WTC11 (cell line): Measurements from ENCODE around the gene NEK5.

ENCODE experiments used
- EMX1 ChIP-seq: fragments of 250-450 bp; sonication (Bioruptor Pico); IDR thresholded peaks from 2 replicates; pipeline ENCODE4 v1.8.0; 2021; ENCODE audit warnings: mild to moderate bottlenecking
- FOXK1 ChIP-seq: sonication (generic); formaldehyde crosslinking; IDR thresholded peaks from 2 replicates; pipeline ENCODE4 v1.8.0; 2022; ENCODE audit warnings: mild to moderate bottlenecking, moderate library complexity, missing genetic modification reagents
- GABPB1 ChIP-seq: sonication (generic); formaldehyde crosslinking; IDR thresholded peaks from 2 replicates; pipeline ENCODE4 v1.8.1; 2023; ENCODE audit warnings: mild to moderate bottlenecking, missing genetic modification reagents
- MYBL2 ChIP-seq: sonication (generic); formaldehyde crosslinking; IDR thresholded peaks from 2 replicates; pipeline ENCODE4 v1.8.1; 2023; ENCODE audit warnings: mild to moderate bottlenecking, moderate library complexity, missing genetic modification reagents
- NFYB ChIP-seq: sonication (generic); formaldehyde crosslinking; conservative IDR thresholded peaks from 2 replicates; pipeline ENCODE4 v1.8.0; 2022; ENCODE audit warnings: low read depth, missing genetic modification reagents
- SMAD4 ChIP-seq: sonication (generic); formaldehyde crosslinking; IDR thresholded peaks from 2 replicates; pipeline ENCODE4 v1.8.0; 2022; ENCODE audit warnings: mild to moderate bottlenecking, missing genetic modification reagents
- ZNF121 ChIP-seq: sonication (generic); formaldehyde crosslinking; IDR thresholded peaks from 2 replicates; pipeline ENCODE4 v1.8.0; 2023; ENCODE audit warnings: missing genetic modification reagents
- TF ChIP-seq, protein P1 (sequence below): fragments of 200-600 bp; IDR thresholded peaks from 2 replicates; pipeline ENCODE4 v1.8.0; 2022; ENCODE audit warnings: antibody characterized with exemption
- TF ChIP-seq, protein P2 (sequence below): sonication (generic); formaldehyde crosslinking; IDR thresholded peaks from 2 replicates; pipeline ENCODE4 v1.8.1; 2022; ENCODE audit warnings: low read depth, missing genetic modification reagents, borderline replicate concordance
- TF ChIP-seq, protein P3 (sequence below): sonication (generic); formaldehyde crosslinking; IDR thresholded peaks from 2 replicates; pipeline ENCODE4 v1.8.0; 2022; ENCODE audit warnings: mild to moderate bottlenecking, missing genetic modification reagents
- TF ChIP-seq, protein P4 (sequence below): sonication (generic); formaldehyde crosslinking; IDR thresholded peaks from 2 replicates; pipeline ENCODE4 v1.8.1; 2023; ENCODE audit warnings: mild to moderate bottlenecking, missing genetic modification reagents, moderate library complexity
- TF ChIP-seq, protein P5 (sequence below): sonication (generic); formaldehyde crosslinking; IDR thresholded peaks from 2 replicates; pipeline ENCODE4 v1.8.0; 2022; ENCODE audit warnings: mild to moderate bottlenecking, missing genetic modification reagents

DNA sequence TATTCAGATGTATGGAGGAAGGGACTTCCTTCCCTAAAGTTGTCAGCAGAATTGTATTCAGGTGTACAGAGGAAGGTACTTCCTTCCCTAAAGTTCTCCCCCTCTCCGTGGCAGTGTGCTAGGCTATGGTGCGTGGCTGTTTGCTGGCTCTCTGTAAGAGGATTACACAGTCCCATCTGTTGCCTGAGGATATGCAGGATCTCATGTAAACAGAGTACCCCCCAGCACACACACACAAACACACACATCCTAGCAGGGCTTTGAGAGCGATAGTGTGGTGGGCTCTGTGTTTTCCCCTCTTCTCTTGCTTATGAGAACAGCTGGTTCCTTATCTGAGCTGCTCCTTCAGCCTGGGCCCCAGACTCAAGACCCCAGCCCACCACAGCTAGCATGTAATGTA, 10.3 kb downstream of the NEK5 start:
- TF ChIP-seq, protein P1, sequence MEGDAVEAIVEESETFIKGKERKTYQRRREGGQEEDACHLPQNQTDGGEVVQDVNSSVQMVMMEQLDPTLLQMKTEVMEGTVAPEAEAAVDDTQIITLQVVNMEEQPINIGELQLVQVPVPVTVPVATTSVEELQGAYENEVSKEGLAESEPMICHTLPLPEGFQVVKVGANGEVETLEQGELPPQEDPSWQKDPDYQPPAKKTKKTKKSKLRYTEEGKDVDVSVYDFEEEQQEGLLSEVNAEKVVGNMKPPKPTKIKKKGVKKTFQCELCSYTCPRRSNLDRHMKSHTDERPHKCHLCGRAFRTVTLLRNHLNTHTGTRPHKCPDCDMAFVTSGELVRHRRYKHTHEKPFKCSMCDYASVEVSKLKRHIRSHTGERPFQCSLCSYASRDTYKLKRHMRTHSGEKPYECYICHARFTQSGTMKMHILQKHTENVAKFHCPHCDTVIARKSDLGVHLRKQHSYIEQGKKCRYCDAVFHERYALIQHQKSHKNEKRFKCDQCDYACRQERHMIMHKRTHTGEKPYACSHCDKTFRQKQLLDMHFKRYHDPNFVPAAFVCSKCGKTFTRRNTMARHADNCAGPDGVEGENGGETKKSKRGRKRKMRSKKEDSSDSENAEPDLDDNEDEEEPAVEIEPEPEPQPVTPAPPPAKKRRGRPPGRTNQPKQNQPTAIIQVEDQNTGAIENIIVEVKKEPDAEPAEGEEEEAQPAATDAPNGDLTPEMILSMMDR: no peak
- TF ChIP-seq ZNF121 (no peak), FOXK1 (CRISPR knock-in tag) (no peak), EMX1 (CRISPR knock-in tag) (no peak), SMAD4 (CRISPR knock-in tag) (no peak), NFYB (CRISPR knock-in tag) (no peak), MYBL2 (no peak), GABPB1 (CRISPR knock-in tag) (no peak)
- TF ChIP-seq, protein P2, sequence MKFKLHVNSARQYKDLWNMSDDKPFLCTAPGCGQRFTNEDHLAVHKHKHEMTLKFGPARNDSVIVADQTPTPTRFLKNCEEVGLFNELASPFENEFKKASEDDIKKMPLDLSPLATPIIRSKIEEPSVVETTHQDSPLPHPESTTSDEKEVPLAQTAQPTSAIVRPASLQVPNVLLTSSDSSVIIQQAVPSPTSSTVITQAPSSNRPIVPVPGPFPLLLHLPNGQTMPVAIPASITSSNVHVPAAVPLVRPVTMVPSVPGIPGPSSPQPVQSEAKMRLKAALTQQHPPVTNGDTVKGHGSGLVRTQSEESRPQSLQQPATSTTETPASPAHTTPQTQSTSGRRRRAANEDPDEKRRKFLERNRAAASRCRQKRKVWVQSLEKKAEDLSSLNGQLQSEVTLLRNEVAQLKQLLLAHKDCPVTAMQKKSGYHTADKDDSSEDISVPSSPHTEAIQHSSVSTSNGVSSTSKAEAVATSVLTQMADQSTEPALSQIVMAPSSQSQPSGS (CRISPR knock-in tag): no peak
- TF ChIP-seq, protein P3, sequence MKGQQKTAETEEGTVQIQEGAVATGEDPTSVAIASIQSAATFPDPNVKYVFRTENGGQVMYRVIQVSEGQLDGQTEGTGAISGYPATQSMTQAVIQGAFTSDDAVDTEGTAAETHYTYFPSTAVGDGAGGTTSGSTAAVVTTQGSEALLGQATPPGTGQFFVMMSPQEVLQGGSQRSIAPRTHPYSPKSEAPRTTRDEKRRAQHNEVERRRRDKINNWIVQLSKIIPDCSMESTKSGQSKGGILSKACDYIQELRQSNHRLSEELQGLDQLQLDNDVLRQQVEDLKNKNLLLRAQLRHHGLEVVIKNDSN (CRISPR knock-in tag): no peak
- TF ChIP-seq, protein P4, sequence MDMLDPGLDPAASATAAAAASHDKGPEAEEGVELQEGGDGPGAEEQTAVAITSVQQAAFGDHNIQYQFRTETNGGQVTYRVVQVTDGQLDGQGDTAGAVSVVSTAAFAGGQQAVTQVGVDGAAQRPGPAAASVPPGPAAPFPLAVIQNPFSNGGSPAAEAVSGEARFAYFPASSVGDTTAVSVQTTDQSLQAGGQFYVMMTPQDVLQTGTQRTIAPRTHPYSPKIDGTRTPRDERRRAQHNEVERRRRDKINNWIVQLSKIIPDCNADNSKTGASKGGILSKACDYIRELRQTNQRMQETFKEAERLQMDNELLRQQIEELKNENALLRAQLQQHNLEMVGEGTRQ (CRISPR knock-in tag): no peak
- TF ChIP-seq, protein P5, sequence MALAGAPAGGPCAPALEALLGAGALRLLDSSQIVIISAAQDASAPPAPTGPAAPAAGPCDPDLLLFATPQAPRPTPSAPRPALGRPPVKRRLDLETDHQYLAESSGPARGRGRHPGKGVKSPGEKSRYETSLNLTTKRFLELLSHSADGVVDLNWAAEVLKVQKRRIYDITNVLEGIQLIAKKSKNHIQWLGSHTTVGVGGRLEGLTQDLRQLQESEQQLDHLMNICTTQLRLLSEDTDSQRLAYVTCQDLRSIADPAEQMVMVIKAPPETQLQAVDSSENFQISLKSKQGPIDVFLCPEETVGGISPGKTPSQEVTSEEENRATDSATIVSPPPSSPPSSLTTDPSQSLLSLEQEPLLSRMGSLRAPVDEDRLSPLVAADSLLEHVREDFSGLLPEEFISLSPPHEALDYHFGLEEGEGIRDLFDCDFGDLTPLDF (CRISPR knock-in tag): no peak
